22Rv1 (cell line): ENCODE measurements around the gene SORBS1.

ENCODE experiments used
- ZFX ChIP-seq: fragments of 450-650 bp; IDR thresholded peaks from 2 replicates; pipeline ENCODE4 v1.6.1; 2017; ENCODE audit warnings: antibody characterized with exemption, borderline replicate concordance
- TF ChIP-seq, protein P1 (sequence below): fragments of 450-650 bp; IDR thresholded peaks from 2 replicates; pipeline ENCODE4 v1.5.1; 2017; ENCODE audit warnings: mild to moderate bottlenecking

GRCh38 chr10:95475827-95476468 lies 85.2 kb downstream of the SORBS1 start:
- TF ChIP-seq, protein P1, sequence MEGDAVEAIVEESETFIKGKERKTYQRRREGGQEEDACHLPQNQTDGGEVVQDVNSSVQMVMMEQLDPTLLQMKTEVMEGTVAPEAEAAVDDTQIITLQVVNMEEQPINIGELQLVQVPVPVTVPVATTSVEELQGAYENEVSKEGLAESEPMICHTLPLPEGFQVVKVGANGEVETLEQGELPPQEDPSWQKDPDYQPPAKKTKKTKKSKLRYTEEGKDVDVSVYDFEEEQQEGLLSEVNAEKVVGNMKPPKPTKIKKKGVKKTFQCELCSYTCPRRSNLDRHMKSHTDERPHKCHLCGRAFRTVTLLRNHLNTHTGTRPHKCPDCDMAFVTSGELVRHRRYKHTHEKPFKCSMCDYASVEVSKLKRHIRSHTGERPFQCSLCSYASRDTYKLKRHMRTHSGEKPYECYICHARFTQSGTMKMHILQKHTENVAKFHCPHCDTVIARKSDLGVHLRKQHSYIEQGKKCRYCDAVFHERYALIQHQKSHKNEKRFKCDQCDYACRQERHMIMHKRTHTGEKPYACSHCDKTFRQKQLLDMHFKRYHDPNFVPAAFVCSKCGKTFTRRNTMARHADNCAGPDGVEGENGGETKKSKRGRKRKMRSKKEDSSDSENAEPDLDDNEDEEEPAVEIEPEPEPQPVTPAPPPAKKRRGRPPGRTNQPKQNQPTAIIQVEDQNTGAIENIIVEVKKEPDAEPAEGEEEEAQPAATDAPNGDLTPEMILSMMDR: no peak
- no peak for TF ChIP-seq ZFX
